Activated T-cell treated with anti-CD3 and anti-CD28 coated beads, Interleukin-2, amount 50 U/mL, for 4 hours (primary cell): ENCODE measurements around the gene DNAJB1. TPM values are rescaled to one million over a fixed set of nuclear protein-coding genes. Genes with fewer than 3 reads are reported as not detected.
A peak's percentile ranks its signal among the peaks of the same experiment; 100 is the strongest.
"Not testable (repeated sequence)": the region's sequence is repeated elsewhere in the genome, so short reads cannot be mapped to it uniquely, and the experiment has no call there.

Experiments used
- ATAC-seq, 2 donors: fragments of 200-7000 bp; cut with Tn5 transposase; one replicate each; pipeline ENCODE4 v1.10.0; 2021
- DNase-seq: peaks from one replicate; pipeline ENCODE4 v3.0.0-alpha.2; 2020
- H3K27me3 Mint-ChIP-seq: one replicate; pipeline ENCODE4 v1.8.0; 2021; ENCODE audit warnings: low read depth, mixed read lengths
- H3K36me3 Mint-ChIP-seq: one replicate; pipeline ENCODE4 v1.8.0; 2022; ENCODE audit warnings: mixed read lengths; ENCODE audit not compliant: insufficient read depth
- H3K4me1 Mint-ChIP-seq: one replicate; pipeline ENCODE4 v1.8.0; 2021; ENCODE audit warnings: low read depth, mixed read lengths
- H3K4me3 Mint-ChIP-seq: one replicate; pipeline ENCODE4 v1.8.0; 2021; ENCODE audit warnings: mild to moderate bottlenecking, moderate library complexity, mixed read lengths
- H3K9me3 Mint-ChIP-seq: one replicate; pipeline ENCODE4 v1.8.0; 2021; ENCODE audit warnings: mixed read lengths
- total RNA-seq, 3 donors: library from RNA; stranded (reverse); gene quantifications; one replicate each; pipeline ENCODE4 v1.2.1, GENCODE V29; 2021

The DNAJB1 gene
- total RNA-seq, 3 donors from 2014 or later: 119 to 128 (median 120) TPM

- DNase-seq: no peak
- H3K27me3 Mint-ChIP-seq: no peaks in the 10 kb centered on the region
- H3K9me3 Mint-ChIP-seq: no peaks in the 10 kb centered on the region
Measured at GRCh38 chr19:14519245-14519859, 1.2 kb upstream of the DNAJB1 start.

GRCh38 chr19:14517446-14517839, 754 bp downstream of the DNAJB1 start:
- no peak for DNase-seq

More at GRCh38 chr19:14519245-14519859, 1.2 kb upstream of the DNAJB1 start:
- Mint-ChIP-seq H3K4me1 (peaks cover 73% of the 10 kb centered on the region), H3K4me3 (peak overlapping the region; percentile 92), H3K36me3 (peaks cover 30% of the 10 kb centered on the region)
- ATAC-seq: no peak

DNA sequence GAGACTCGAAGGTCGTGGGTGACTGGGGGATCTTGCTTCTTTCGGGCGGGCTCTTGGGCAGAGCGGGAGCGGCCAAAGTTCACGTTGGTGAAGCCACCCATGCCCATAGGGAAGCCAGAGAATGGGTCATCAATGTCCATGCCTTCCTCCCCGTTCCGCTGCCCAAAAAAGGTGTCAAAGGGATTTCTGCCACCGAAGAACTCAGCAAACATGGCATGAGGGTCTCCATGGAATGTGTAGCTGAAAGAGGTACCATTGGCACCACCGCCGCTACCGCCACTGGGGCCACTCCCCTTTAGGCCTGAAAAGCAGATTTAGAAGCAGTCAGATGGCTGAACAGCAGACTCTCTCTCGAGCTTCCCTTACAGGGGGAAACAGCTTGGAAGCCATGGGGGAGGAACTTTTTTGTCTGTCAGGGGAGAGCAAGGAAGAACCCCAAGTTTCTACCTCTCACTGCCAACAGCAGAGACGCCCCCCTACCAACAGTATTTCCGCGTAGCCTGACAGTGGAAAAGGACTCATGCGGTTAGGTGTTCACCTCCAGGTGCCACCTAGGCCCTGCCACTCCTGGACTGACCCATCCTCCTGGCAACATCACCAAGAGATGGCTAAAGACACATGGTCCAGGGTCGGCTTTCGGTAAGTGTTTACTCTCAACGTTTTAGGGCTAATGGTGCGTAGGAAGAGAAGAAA, 1.3 kb downstream of the DNAJB1 start:
- no peak for ATAC-seq

More at GRCh38 chr19:14517446-14517839, 754 bp downstream of the DNAJB1 start:
- no peak for ATAC-seq
- Mint-ChIP-seq H3K27me3 (no peaks in the 10 kb centered on the region), H3K9me3 (no peaks in the 10 kb centered on the region), H3K4me1 (peaks cover 62% of the 10 kb centered on the region), H3K36me3 (peaks cover 36% of the 10 kb centered on the region), H3K4me3 (peak overlapping the region; percentile 92)

DNA sequence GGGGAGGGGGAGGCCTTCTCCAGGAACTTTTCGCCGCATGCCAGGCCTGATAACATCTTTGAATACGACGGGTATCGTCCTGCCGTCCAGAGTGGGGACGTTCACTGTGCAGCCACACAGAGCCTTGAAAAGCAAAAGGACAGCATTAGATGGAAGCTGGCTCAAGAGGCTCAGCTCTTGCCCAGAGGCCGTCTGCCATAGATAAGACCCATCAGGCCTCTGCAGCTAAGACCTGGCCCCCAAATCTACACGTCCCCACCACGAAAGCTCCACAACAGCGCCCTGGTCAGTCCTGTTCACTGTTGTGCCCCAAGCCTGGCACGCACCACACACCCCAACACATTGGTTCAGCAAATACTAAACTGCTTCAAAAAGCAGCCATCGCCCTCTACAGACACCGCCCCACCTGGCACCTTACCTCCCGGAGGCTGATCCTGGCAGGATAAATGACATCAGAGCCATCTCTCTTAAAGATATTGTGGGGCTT, 2.1 kb downstream of the DNAJB1 start:
- H3K27me3 Mint-ChIP-seq: no peaks in the 10 kb centered on the region
- H3K4me1 Mint-ChIP-seq: peaks cover 51% of the 10 kb centered on the region
- ATAC-seq (no peak), DNase-seq (no peak)
- H3K36me3 Mint-ChIP-seq: peaks cover 36% of the 10 kb centered on the region
- H3K4me3 Mint-ChIP-seq: peak overlapping the region; percentile 92
- H3K9me3 Mint-ChIP-seq: no peaks in the 10 kb centered on the region

More for the DNA sequence above, 1.3 kb downstream of the DNAJB1 start:
- Mint-ChIP-seq H3K4me1 (peaks cover 56% of the 10 kb centered on the region), H3K27me3 (no peaks in the 10 kb centered on the region), H3K36me3 (peaks cover 36% of the 10 kb centered on the region), H3K9me3 (no peaks in the 10 kb centered on the region), H3K4me3 (peak overlapping the region; percentile 92)
- no peak for DNase-seq

DNA sequence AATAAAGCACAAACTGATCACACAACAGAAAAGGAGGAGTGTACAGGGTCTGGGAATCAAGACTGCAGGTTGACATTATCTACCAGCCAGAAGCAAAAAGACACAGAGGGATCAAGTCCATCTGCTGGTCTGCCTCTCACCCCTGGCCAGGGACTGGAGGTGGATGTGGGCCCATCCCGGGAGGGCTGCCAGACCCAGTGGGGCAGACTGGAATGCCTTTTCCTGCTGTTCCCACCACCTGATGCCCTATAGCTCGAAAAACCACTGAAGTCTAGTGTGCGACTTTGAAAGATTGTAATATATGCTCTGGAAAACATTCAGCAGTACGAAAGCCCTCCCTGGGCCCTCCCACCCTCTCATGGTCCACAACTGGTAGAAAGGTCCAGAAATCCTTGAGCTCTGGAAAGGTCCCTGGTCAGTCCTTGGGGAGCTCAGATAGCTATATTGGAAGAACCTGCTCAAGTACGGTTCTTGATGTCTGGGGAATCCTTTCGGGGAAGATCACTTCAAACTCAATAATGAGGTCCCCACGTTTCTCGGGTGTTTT, 2.6 kb downstream of the DNAJB1 start:
- H3K36me3 Mint-ChIP-seq: peaks cover 36% of the 10 kb centered on the region
- no peaks in the 10 kb centered on the region for H3K27me3 Mint-ChIP-seq
- H3K4me1 Mint-ChIP-seq: peaks cover 55% of the 10 kb centered on the region
- DNase-seq: no peak
- peak overlapping the region; percentile 92 for H3K4me3 Mint-ChIP-seq
- H3K9me3 Mint-ChIP-seq: no peaks in the 10 kb centered on the region
- no peak for ATAC-seq

GRCh38 chr19:14514215-14514863, 3.9 kb downstream of the DNAJB1 start:
- no peaks in the 10 kb centered on the region for H3K9me3 Mint-ChIP-seq
- peak overlapping the region; percentile 92 for H3K4me3 Mint-ChIP-seq
- no peak for DNase-seq
- ATAC-seq: no peak
- H3K36me3 Mint-ChIP-seq: peaks cover 36% of the 10 kb centered on the region
- H3K27me3 Mint-ChIP-seq: no peaks in the 10 kb centered on the region
- H3K4me1 Mint-ChIP-seq: peaks cover 50% of the 10 kb centered on the region

DNA sequence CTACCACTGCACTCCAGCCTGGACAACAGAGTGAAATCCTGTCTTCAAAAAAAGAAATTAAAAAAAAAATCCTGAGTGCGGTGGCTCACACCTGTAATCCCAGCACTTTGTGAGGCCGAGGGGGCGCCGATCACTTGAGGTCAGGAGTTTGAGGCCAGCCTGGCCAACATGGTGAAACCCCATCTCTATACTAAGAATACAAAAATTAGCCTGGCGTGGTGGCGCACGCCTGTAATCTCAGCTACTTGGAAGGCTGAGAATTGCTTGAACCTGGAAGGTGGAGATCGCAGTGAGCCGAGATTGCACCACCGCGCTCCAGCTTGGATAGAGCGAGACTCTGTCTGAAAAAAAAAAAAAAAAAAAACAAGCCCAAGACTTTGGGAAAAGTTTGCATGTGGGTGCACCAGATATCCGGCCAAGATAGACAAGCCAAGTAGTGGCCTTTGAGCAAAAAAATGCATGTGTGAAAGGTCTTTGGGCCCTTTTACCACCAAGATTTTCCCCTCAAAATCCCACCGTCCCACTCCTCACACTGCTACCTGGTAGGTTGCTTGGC, 5.7 kb downstream of the DNAJB1 start:
- DNase-seq: no peak
- Mint-ChIP-seq H3K9me3 (no peaks in the 10 kb centered on the region), H3K27me3 (no peaks in the 10 kb centered on the region), H3K36me3 (peaks cover 36% of the 10 kb centered on the region), H3K4me3 (no peak overlapping the region), H3K4me1 (peaks cover 55% of the 10 kb centered on the region)
- ATAC-seq: no peak

GRCh38 chr19:14511229-14511593, 7.0 kb downstream of the DNAJB1 start:
- peaks cover 24% of the 10 kb centered on the region for H3K36me3 Mint-ChIP-seq
- H3K9me3 Mint-ChIP-seq: no peaks in the 10 kb centered on the region
- H3K4me3 Mint-ChIP-seq: no peak overlapping the region
- no peaks in the 10 kb centered on the region for H3K27me3 Mint-ChIP-seq
- ATAC-seq: no peak
- H3K4me1 Mint-ChIP-seq: peaks cover 60% of the 10 kb centered on the region
- no peak for DNase-seq

DNA sequence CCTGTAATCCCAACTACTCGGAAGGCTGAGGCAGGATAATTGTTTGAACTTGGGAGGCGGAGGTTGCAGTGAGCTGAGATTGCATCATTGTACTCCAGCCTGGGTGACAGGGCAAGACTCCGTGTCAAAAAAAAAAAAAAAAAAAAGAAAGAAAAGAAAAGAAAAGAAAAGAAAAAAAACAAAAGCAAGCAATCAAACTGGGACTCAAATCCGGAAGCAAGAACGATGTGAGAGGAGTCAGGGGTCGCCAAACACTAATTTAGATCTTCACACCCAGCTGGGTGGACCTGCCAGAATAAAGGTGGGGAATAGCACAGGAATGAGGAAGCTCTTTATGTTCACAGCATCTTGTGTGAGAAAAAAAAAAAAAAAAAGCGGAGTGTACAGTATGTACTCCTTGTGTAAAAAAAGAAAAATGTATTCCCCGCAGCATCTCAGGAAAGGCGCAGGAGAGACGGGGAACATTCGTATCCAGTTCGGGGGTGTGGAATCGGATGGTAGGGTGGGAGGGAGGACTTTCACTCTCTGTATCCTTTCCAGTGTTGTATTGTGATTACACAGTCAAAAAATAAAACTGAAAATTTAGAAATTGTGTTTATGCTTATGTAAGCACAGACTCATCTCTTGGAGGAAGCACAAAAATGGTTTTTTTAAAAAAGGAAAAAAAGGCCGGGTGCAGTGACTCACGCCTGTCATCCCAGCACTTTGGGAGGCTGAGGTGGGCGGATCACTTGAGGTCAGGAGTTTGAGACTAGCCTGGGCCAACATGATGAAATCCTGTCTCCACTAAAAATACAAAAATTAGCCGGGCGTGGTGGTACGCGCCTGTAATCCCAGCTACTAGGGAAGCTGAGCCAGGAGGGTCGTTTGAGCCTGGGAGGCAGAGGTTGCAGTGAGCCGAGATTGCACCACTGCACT, 7.6 kb downstream of the DNAJB1 start:
- H3K27me3 Mint-ChIP-seq: no peaks in the 10 kb centered on the region
- peaks cover 59% of the 10 kb centered on the region for H3K4me1 Mint-ChIP-seq
- H3K4me3 Mint-ChIP-seq: no peak overlapping the region
- no peaks in the 10 kb centered on the region for H3K9me3 Mint-ChIP-seq
- DNase-seq (no peak), ATAC-seq (no peak)
- H3K36me3 Mint-ChIP-seq: peaks cover 17% of the 10 kb centered on the region

DNA sequence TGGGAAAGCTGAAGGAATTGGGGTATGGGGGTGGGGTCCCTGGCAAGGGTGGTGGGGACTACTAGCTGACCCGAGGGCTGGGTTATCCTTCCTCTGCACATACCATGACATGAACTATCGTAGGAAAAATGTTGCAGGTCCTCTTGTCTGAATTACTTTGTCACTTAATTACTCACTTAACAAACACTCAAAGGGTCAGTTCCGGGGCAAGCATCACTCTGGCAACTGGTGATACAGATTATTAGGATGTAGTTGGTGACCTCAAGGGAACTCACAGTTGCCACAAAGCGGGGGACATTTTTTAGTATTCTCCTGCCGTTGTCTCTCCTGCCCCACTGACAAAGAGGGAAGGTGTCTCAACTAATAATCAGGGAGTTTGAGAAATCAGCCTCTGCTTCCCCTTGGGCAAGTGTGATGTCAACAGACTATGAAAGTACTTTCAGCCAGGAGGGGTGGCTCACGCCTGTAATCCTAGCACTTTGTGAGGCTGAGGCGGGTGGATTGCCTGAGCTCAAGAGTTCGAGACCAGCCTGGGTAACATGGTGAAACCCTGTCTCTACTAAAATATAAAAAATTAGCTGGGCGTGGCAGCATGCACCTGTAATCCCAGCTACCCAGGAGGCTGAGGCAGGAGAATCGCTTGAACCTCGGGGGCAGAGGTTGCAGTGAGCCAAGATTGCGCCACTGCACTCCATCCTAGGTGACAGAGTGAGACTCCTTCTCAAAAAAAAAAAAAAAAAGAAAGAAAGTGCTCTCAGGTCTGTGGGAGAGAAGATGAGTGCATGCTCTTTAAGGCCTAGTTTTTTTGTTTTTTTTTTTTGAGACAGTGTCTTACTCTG, 10.3 kb downstream of the DNAJB1 start:
- peaks cover 62% of the 10 kb centered on the region for H3K4me1 Mint-ChIP-seq
- no peak for DNase-seq
- H3K4me3 Mint-ChIP-seq: no peak overlapping the region

GRCh38 chr19:14505488-14506239, 12.5 kb downstream of the DNAJB1 start:
- ATAC-seq (peak; percentile 71 to 78), DNase-seq (peak; percentile 72)
- Mint-ChIP-seq H3K27me3 (no peaks in the 10 kb centered on the region), H3K4me1 (peaks cover 54% of the 10 kb centered on the region), H3K9me3 (no peaks in the 10 kb centered on the region), H3K36me3 (no peaks in the 10 kb centered on the region), H3K4me3 (peak overlapping the region; percentile 33)

More for the DNA sequence above, 10.3 kb downstream of the DNAJB1 start:
- Mint-ChIP-seq H3K27me3 (no peaks in the 10 kb centered on the region), H3K9me3 (no peaks in the 10 kb centered on the region), H3K36me3 (no peaks in the 10 kb centered on the region)
- no peak for ATAC-seq

GRCh38 chr19:14504575-14504974, 13.6 kb downstream of the DNAJB1 start:
- DNase-seq, H3K36me3 Mint-ChIP-seq, H3K9me3 Mint-ChIP-seq, H3K4me3 Mint-ChIP-seq, ATAC-seq, H3K27me3 Mint-ChIP-seq: not testable (repeated sequence)
- peaks cover 49% of the 10 kb centered on the region for H3K4me1 Mint-ChIP-seq
